HUES6 (cell line): ENCODE results near the gene ZDHHC7.
"Not testable (repeated sequence)": the region's sequence is repeated elsewhere in the genome, so short reads cannot be mapped to it uniquely, and the experiment has no call there.

Source experiments
- H3K27ac ChIP-seq: 2 replicates; pipeline ENCODE4 v1.7.0; 2013; ENCODE audit warnings: low read depth, mild to moderate bottlenecking, low read length, inconsistent platforms
- H3K27me3 ChIP-seq: 2 replicates; pipeline ENCODE4 v1.6.1; 2013; ENCODE audit warnings: low read length; ENCODE audit not compliant: control insufficient read depth, insufficient read depth
- H3K36me3 ChIP-seq: 2 replicates; pipeline ENCODE4 v1.6.1; 2013; ENCODE audit warnings: low read length; ENCODE audit not compliant: control insufficient read depth, insufficient read depth
- H3K4me1 ChIP-seq: 2 replicates; pipeline ENCODE4 v1.6.1; 2013; ENCODE audit warnings: low read length; ENCODE audit not compliant: control insufficient read depth, insufficient read depth
- H3K4me3 ChIP-seq: 2 replicates; pipeline ENCODE4 v1.5.1; 2013; ENCODE audit warnings: low read depth, low read length
- H3K9ac ChIP-seq: one replicate; pipeline ENCODE4 v1.6.1; 2013; ENCODE audit warnings: mild to moderate bottlenecking, low read length
- H3K9me3 ChIP-seq: 2 replicates; pipeline ENCODE4 v1.6.1; 2013; ENCODE audit warnings: low read depth, low read length; ENCODE audit not compliant: control insufficient read depth, insufficient read depth

ZDHHC7 gene

DNA sequence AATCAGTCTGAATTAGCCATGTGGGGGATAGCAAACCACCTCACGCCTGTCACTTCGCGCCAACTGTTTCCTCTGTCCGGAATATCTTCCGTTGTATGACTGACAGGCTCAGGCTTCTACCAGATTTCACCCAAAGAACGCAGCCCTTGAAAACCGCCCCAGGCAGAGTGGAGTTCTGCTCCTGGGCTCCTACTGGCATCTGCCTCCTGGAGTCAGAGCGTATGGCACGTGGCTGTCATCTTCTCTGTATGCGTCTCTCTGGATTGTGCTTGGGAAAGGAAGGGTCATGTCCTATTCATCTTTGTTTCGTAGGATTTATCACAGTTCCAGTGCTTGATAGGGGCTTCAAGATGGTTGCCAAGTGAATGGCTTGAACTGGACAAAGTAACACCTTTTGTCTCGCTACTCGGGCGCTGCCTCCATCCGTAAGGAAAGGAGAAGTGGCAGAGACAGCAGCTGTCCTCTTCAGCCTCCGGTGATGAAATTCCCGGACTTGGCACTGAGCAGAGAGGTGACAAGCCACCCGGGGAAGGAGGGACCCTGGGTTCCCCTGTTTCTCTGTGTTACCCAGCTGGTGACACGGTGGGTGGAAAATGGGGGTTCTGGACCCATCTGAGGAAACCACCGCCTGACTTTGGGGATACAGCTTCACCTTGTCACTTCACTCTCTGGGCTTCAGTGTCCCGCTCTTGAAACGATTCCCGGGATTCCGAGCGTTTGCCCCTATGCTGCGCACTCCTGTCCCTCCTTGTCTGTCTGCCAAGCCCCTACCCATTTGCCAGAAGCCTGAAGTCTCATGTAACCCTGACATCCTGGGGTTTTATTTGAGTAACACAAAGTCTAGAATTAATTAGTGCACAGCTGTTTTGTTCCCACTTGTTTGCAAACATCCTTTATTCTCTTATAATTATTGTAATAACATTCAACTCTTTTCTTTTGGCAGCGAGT lies 30.2 kb upstream of the ZDHHC7 start:
- no peaks in the 10 kb centered on the region for H3K9me3 ChIP-seq
- H3K27ac ChIP-seq = no peak overlapping the region
- no peak overlapping the region for H3K4me3 ChIP-seq
- no peak overlapping the region for H3K9ac ChIP-seq
- H3K36me3 ChIP-seq = no peaks in the 10 kb centered on the region
- no peaks in the 10 kb centered on the region for H3K4me1 ChIP-seq
- no peaks in the 10 kb centered on the region for H3K27me3 ChIP-seq

DNA sequence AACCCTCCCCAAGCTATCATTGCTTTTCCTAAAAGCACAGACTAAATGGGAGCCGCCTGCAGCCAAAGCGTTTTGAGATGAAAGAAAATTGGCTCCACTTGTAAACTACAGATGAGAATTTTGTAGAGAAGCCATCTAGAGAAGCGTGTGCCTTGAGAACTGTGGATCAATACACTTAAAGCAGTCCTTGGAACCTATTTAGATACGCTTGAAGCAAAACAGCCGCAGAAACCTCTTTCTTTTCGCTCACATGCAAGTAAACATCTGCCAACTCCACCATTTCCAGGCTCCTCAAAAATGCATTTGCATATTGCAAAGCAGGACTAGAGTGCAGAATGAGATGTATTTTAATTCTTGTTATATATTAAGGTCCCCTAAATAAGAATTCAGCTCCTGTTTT lies 29.4 kb upstream of the ZDHHC7 start:
- Histone ChIP-seq H3K27ac (no peak overlapping the region), H3K36me3 (no peaks in the 10 kb centered on the region), H3K9ac (no peak overlapping the region), H3K27me3 (no peaks in the 10 kb centered on the region), H3K9me3 (no peaks in the 10 kb centered on the region), H3K4me3 (no peak overlapping the region), H3K4me1 (no peaks in the 10 kb centered on the region)

DNA sequence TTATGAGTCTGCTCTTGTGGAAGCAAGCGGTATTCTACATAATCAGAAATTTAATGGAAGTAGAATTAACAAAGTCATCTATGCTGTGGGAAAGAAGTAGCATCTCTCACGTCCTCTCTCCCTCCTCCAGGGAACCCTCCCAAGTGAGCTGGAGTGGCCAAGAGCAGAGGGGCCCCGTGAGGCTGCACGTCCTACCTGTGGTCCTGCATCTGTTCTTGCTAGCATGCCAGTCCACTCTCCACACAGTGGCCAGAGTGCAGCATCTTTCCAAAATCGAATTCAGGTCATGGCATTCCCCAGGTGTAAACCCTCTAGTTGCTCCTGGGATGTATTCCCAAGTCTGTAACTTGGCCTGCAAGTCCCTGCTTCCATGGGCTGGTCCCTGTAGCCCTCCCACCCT lies 26.4 kb upstream of the ZDHHC7 start:
- Histone ChIP-seq H3K27ac (no peak overlapping the region), H3K36me3 (no peaks in the 10 kb centered on the region), H3K27me3 (no peaks in the 10 kb centered on the region), H3K9me3 (no peaks in the 10 kb centered on the region), H3K9ac (no peak overlapping the region), H3K4me3 (no peak overlapping the region), H3K4me1 (peaks cover 6% of the 10 kb centered on the region)

DNA sequence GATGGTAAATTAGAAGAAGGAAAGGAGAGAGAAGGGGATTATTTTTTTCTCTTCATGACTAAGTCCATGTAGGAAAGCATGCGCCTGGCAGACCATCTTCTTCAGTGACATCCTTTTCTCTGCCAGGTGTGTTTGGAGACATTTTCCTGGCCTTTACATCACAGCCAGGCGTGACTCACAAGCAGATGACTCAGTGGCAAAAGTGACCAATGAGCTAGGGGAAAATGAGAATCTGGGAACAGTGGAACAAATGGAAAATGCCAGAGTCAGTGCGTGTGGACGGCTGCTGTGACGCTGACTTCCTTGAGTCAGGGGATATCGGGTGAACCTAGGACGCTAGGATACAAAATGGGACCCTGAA lies 25.7 kb upstream of the ZDHHC7 start:
- H3K27me3 ChIP-seq = no peaks in the 10 kb centered on the region
- H3K4me3 ChIP-seq = no peak overlapping the region
- H3K9me3 ChIP-seq = no peaks in the 10 kb centered on the region
- H3K36me3 ChIP-seq = no peaks in the 10 kb centered on the region
- H3K27ac ChIP-seq = no peak overlapping the region
- H3K9ac ChIP-seq = no peak overlapping the region
- peaks cover 6% of the 10 kb centered on the region for H3K4me1 ChIP-seq

DNA sequence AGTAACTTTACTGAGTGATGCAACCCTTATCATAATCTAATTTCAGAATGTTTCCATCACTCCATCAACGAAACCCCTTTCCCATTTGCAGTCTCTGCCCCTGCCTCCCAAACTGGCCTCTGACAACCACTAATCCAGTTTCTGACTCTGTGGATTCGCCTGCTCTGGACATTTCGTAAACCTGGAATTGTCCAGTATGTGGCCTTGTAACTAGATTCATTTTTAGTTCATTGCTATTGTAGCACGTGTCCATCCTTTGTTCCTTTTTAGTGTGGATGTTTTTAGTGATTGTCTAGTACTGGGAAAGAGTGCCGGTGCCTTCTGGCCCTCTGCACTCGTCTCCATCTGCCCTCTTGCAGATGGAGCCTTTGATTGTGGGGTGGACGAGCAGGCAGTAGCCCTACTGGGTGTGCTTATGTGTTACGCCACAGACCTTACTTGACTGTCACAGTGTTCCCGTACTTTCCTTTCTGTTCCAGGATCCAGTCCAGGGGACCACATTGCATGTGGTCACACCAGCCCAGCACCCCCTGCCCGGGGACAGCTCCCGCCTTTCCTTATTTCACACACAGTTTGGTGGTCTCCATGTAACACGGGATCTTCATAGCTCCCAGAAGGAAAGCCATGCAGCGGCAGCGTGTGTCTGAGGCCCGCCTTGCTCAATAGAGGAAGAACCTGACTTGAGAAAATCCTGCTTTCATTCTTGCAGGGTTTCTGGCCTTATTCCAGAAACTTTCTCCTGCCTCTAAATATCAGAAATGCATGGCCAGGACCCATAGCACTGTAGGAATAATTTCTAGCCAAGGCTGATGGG lies 25.1 kb upstream of the ZDHHC7 start:
- no peak overlapping the region for H3K27ac ChIP-seq
- no peak overlapping the region for H3K4me3 ChIP-seq
- H3K36me3 ChIP-seq = no peaks in the 10 kb centered on the region
- peaks cover 6% of the 10 kb centered on the region for H3K4me1 ChIP-seq
- no peaks in the 10 kb centered on the region for H3K27me3 ChIP-seq
- H3K9ac ChIP-seq = no peak overlapping the region
- no peaks in the 10 kb centered on the region for H3K9me3 ChIP-seq

DNA sequence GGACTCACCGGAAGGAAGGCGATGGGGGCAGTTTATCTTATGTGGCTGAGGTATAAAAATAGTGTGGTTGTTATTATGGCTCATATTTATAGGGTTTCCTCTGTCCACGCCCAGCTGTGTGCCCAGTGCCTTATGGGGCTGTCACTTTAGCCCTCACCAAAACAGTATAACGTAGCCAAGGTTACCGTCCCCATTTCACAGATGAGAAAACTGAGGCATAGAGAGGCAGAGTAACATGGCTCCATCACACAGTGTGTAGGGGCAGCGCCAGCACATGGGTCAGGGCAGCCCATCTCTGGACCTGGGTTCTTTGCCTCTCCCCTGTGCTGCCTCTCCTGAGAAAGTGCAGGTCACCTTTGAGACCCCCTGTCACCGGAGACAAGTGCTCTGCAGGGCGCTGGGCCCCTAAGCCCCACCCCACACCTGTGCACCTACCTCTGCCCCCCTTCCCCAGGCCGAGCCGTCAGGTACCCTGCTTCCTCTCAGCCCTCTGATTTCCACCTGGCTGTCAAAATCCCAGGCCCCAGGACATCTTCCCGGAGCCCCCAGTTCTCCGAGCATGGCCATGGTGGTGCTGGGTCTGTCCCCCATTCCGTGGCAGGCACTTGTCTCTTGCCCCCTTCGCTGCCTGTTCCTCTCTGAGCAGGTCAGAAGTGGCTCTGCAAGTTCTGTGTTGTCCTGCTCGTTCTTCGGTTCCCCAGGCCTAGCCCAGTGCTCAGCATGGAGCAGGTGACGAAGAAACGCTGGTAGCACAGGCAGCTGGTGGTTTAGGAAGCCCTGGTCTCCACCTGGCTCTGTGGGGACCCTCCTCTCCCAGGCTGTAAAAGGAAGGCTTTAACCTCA lies 23.5 kb upstream of the ZDHHC7 start:
- no peak overlapping the region for H3K27ac ChIP-seq
- H3K9me3 ChIP-seq = no peaks in the 10 kb centered on the region

DNA sequence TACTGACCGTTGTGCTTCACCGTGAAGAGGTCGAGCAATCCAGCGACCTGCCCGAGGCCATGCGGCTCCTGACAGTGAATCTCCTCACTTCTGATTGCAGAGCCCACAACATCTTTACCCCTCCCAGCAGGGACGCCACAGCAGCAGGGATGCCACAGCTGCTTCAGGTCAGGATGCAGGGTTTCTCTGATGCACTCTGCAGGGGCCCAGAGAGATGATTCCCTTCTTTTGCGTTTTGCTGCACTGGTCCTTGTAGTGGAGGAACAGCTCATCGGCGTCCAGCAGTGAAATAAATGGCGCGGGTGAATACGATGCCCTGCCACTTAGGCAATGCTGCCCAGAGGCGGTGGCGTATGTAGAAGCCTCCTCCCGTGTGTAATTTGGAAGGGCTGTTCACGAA lies 21.8 kb upstream of the ZDHHC7 start:
- Histone ChIP-seq H3K4me3 (no peak overlapping the region), H3K9ac (no peak overlapping the region), H3K9me3 (no peaks in the 10 kb centered on the region), H3K27ac (no peak overlapping the region), H3K36me3 (no peaks in the 10 kb centered on the region), H3K27me3 (peaks cover 12% of the 10 kb centered on the region), H3K4me1 (peaks cover 25% of the 10 kb centered on the region)

More for the DNA sequence above, 23.5 kb upstream of the ZDHHC7 start:
- Histone ChIP-seq H3K27me3 (no peaks in the 10 kb centered on the region), H3K36me3 (no peaks in the 10 kb centered on the region), H3K4me1 (peaks cover 9% of the 10 kb centered on the region), H3K4me3 (no peak overlapping the region), H3K9ac (no peak overlapping the region)

DNA sequence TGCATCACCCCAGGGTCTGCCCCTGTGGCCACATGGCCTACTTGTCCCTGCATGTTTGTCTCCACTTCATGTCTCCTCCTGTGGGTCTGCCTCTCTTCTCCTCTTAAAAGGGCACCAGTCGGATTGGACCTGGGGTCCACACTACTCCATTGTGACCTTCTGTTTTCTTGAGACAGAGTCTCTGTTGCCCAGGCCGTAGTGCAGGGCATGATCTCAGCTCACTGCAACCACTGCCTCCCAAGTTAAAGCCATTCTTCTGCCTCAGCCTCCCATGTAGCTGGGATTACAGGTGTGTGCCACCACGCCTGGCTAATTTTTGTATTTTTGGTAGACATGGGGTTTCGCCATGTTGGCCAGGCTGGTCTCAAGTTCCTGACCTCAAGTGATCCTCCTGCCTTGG lies 20.9 kb upstream of the ZDHHC7 start:
- H3K36me3 ChIP-seq, H3K9ac ChIP-seq, H3K27ac ChIP-seq, H3K9me3 ChIP-seq, H3K4me3 ChIP-seq: not testable (repeated sequence)
- peaks cover 26% of the 10 kb centered on the region for H3K4me1 ChIP-seq
- peaks cover 14% of the 10 kb centered on the region for H3K27me3 ChIP-seq

DNA sequence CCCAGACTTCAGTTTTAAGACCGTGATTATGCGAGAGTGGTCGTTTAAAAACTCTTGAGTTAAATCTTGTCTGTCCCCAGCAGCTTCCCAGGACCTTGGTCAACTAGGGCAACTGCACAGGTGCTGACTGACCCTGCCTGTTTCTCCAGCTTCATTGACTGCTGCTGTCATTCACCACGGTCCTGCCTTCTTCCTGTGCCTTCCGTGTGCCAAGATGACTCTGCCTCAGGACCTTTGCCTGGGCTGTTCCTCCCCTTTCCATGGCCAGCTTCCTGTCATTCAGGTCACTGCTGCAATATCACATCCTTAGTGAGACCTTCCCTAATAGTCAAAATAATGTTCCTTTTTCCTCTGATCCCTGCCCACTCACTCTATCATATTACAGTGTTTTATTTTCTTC lies 20.1 kb upstream of the ZDHHC7 start:
- no peaks in the 10 kb centered on the region for H3K36me3 ChIP-seq
- no peaks in the 10 kb centered on the region for H3K9me3 ChIP-seq
- H3K9ac ChIP-seq = no peak overlapping the region
- H3K4me3 ChIP-seq = no peak overlapping the region
- H3K27me3 ChIP-seq = peaks cover 14% of the 10 kb centered on the region
- H3K27ac ChIP-seq = no peak overlapping the region
- peaks cover 26% of the 10 kb centered on the region for H3K4me1 ChIP-seq

DNA sequence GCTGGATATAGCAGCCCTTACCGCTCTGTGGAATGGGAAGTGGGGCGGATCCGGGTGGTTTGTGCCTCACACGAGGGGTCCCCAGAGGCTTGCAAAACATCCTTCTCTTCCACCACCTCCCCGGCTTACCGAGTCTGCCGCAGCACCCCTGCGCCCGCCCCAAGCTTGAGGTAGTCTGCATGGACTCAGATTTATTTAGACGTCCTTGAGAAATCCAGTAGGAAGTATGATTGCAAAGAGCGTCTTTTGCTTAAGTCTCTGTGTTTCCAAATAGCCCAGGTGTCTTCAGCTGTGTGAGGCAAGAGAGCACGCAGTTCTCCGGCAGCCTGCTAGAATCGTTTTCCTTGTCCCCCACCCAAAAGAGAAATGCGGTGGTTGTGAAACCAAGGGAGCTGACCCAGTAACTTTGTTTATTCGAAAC lies 18.7 kb upstream of the ZDHHC7 start:
- Histone ChIP-seq H3K27ac (no peak overlapping the region), H3K9me3 (no peaks in the 10 kb centered on the region), H3K9ac (no peak overlapping the region), H3K4me1 (peaks cover 26% of the 10 kb centered on the region), H3K36me3 (no peaks in the 10 kb centered on the region), H3K4me3 (no peak overlapping the region), H3K27me3 (peaks cover 14% of the 10 kb centered on the region)
